Smooth muscle cell (in vitro differentiated cells): ENCODE measurements around the gene DDX52. TPM values are rescaled to one million over a fixed set of nuclear protein-coding genes. Genes with fewer than 3 reads are reported as not detected.
A peak's percentile ranks its signal among the peaks of the same experiment; 100 is the strongest.

Experiments
- DNase-seq: peaks from one replicate; lab custom pipeline; 2025; ENCODE audit not compliant: unreplicated experiment; lab: John Stamatoyannopoulos, UW
- H2AFZ ChIP-seq: fragments of 200-600 bp; sonication (generic); 2 replicates; pipeline ENCODE4 v1.6.0; 2016; ENCODE audit warnings: antibody characterized with exemption, low read depth, mild to moderate bottlenecking
- H3F3A ChIP-seq: fragments of 200-600 bp; sonication (generic); 2 replicates; pipeline ENCODE4 v1.6.0; 2017; ENCODE audit warnings: antibody characterized with exemption, low read depth
- H3K27ac ChIP-seq: fragments of 200-600 bp; sonication (generic); 2 replicates; pipeline ENCODE4 v1.5.1; 2016; ENCODE audit warnings: low read depth, mild to moderate bottlenecking
- H3K27me3 ChIP-seq: fragments of 200-600 bp; sonication (generic); 2 replicates; pipeline ENCODE4 v1.6.1; 2016; ENCODE audit warnings: low read depth, mild to moderate bottlenecking
- H3K36me3 ChIP-seq: fragments of 200-600 bp; sonication (generic); 2 replicates; pipeline ENCODE4 v1.5.1; 2016; ENCODE audit warnings: low read depth
- H3K4me1 ChIP-seq: fragments of 200-600 bp; sonication (generic); 2 replicates; pipeline ENCODE4 v1.5.1; 2016; ENCODE audit warnings: low read depth
- H3K4me2 ChIP-seq: fragments of 200-600 bp; sonication (generic); 2 replicates; pipeline ENCODE4 v1.6.0; 2016; ENCODE audit warnings: mild to moderate bottlenecking
- H3K4me3 ChIP-seq: fragments of 200-600 bp; sonication (generic); 2 replicates; pipeline ENCODE4 v1.5.1; 2016; ENCODE audit warnings: mild to moderate bottlenecking
- H3K79me2 ChIP-seq: fragments of 200-600 bp; sonication (generic); 2 replicates; pipeline ENCODE4 v1.6.0; 2016; ENCODE audit warnings: low read depth, mild to moderate bottlenecking
- H3K9ac ChIP-seq: fragments of 200-600 bp; sonication (generic); 2 replicates; pipeline ENCODE4 v1.6.0; 2016; ENCODE audit warnings: low read depth
- H3K9me3 ChIP-seq: fragments of 200-600 bp; sonication (generic); replicated peaks from 2 replicates; pipeline ENCODE4 v1.5.1; 2016; ENCODE audit warnings: low read depth
- H4K20me1 ChIP-seq: fragments of 200-600 bp; sonication (generic); 2 replicates; pipeline ENCODE4 v1.6.0; 2016; ENCODE audit warnings: low read depth
- WGBS: methylation state at CpG from one replicate; pipeline ENCODE4 v1.1.7; 2016; ENCODE audit warnings: low lambda C conversion rate; 5-methylcytosine and 5-hydroxymethylcytosine counted together
- polyA plus RNA-seq: library from polyadenylated mRNA; unstranded; fragments of >200 nt; fragmentation: Nextera tagmentation; extraction: Ambion mirVana; gene quantifications from 2 replicates; pipeline ENCODE4 v1.2.1, GENCODE V29; 2016
- total RNA-seq: library from RNA; depleted of rRNA; stranded (reverse); fragments of >200 nt; gene quantifications from 2 replicates; pipeline ENCODE4 v1.2.3, GENCODE V29; 2014
- TF ChIP-seq, protein P1 (sequence below): fragments of 200-600 bp; sonication (generic); IDR thresholded peaks from 2 replicates; pipeline ENCODE4 v1.5.1; 2017; ENCODE audit warnings: borderline replicate concordance, mild to moderate bottlenecking, antibody characterized with exemption; ENCODE audit not compliant: insufficient read depth, poor library complexity, severe bottlenecking

The DDX52 gene, protein sequence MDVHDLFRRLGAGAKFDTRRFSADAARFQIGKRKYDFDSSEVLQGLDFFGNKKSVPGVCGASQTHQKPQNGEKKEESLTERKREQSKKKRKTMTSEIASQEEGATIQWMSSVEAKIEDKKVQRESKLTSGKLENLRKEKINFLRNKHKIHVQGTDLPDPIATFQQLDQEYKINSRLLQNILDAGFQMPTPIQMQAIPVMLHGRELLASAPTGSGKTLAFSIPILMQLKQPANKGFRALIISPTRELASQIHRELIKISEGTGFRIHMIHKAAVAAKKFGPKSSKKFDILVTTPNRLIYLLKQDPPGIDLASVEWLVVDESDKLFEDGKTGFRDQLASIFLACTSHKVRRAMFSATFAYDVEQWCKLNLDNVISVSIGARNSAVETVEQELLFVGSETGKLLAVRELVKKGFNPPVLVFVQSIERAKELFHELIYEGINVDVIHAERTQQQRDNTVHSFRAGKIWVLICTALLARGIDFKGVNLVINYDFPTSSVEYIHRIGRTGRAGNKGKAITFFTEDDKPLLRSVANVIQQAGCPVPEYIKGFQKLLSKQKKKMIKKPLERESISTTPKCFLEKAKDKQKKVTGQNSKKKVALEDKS
- total RNA-seq (26.0 and 28.2 TPM in 2 replicates), polyA plus RNA-seq (18.7 and 24.0 TPM in 2 replicates)

DNA sequence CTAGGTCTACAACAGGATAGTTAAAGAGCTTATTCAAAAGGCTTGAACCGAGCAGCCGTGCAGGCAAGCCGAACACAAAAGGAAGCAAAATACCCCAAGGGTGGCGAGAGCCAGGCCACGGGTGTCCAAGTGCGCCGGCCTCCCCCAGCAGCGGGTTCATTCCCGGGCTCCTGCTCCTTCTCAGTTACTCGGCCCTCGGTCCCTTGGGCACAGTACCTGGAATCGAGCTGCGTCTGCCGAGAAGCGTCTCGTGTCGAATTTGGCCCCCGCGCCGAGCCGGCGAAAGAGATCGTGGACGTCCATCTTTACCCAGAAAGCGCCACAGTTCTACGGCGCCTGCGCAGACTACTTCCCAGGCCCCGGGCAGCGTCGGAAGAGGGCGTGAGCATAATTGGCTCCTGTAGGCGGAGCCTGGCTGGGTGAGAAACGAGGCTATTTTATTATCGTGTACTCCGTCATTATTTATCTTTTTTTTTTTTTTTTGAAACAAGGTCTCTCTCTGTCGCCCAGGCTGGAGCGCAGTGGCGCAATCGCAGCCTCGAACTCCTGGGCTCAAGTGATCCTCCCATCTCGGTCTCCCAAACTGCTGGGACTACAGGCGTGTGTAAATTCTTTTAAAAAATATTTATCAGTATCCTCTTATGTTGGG is at the start of gene DDX52:
TSS of gene DDX52 (minus strand) at position 329 of the 649 bp plus-strand sequence. CDS start at position 303, 26 bp downstream.
- peaks cover 41% of the 10 kb centered on the region for H3K79me2 ChIP-seq
- peak; percentile 59 for DNase-seq
- TF ChIP-seq, protein P1, sequence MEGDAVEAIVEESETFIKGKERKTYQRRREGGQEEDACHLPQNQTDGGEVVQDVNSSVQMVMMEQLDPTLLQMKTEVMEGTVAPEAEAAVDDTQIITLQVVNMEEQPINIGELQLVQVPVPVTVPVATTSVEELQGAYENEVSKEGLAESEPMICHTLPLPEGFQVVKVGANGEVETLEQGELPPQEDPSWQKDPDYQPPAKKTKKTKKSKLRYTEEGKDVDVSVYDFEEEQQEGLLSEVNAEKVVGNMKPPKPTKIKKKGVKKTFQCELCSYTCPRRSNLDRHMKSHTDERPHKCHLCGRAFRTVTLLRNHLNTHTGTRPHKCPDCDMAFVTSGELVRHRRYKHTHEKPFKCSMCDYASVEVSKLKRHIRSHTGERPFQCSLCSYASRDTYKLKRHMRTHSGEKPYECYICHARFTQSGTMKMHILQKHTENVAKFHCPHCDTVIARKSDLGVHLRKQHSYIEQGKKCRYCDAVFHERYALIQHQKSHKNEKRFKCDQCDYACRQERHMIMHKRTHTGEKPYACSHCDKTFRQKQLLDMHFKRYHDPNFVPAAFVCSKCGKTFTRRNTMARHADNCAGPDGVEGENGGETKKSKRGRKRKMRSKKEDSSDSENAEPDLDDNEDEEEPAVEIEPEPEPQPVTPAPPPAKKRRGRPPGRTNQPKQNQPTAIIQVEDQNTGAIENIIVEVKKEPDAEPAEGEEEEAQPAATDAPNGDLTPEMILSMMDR = no peak
- peak within 1 kb of the TSS; percentile 80 for H3K4me3 ChIP-seq
- H3K9ac ChIP-seq = peak within 1 kb of the TSS; percentile 83
- H4K20me1 ChIP-seq = peaks cover 4% of the 10 kb centered on the region
- peak within 1 kb of the TSS; percentile 89 for H3K4me2 ChIP-seq
- no peaks in the 10 kb centered on the region for H3K9me3 ChIP-seq
- WGBS = 1% methylated on average over 43 of the region's 43 CpGs
- H3K27ac ChIP-seq = peak within 1 kb of the TSS; percentile 78
- peaks cover 7% of the 10 kb centered on the region for H3K36me3 ChIP-seq
- H3F3A ChIP-seq = no peaks in the 10 kb centered on the region
- peaks cover 40% of the 10 kb centered on the region for H3K27me3 ChIP-seq
- H2AFZ ChIP-seq = peak within 1 kb of the TSS; percentile 91
- peaks cover 9% of the 10 kb centered on the region for H3K4me1 ChIP-seq

DNA sequence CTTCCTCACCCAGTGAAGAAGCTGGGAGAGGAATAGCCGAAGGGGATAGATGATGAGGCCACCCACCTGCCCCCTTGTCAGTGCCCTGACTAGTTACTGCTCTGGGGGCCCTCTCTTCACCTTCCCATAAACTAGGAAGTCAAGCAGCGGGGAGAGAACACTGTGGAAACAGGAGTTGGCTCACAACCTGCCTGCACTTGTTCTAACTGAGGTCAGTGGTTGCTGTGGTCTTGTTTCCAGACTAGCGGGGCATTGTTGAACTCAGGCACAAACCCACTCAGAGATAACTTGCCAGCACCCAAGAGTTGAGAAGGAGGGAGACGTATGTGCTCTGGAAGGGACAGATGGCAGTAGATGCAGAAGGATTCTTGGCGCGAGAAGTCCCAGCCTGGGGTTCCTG is 48.6 kb upstream of the DDX52 start:
- H3K36me3 ChIP-seq = no peaks in the 10 kb centered on the region
- no peak overlapping the region for H2AFZ ChIP-seq
- TF ChIP-seq, protein P1 = no peak
- H3K4me1 ChIP-seq = no peaks in the 10 kb centered on the region
- H3K79me2 ChIP-seq = no peaks in the 10 kb centered on the region
- H3F3A ChIP-seq = no peaks in the 10 kb centered on the region
- no peaks in the 10 kb centered on the region for H3K9me3 ChIP-seq
- H3K4me2 ChIP-seq = no peak overlapping the region
- no peak overlapping the region for H3K27ac ChIP-seq
- DNase-seq = no peak
- WGBS = 68% methylated on average over 6 of the region's 6 CpGs
- H3K9ac ChIP-seq = no peak overlapping the region
- H3K27me3 ChIP-seq = no peaks in the 10 kb centered on the region
- H4K20me1 ChIP-seq = no peaks in the 10 kb centered on the region
- H3K4me3 ChIP-seq = no peak overlapping the region

DNA sequence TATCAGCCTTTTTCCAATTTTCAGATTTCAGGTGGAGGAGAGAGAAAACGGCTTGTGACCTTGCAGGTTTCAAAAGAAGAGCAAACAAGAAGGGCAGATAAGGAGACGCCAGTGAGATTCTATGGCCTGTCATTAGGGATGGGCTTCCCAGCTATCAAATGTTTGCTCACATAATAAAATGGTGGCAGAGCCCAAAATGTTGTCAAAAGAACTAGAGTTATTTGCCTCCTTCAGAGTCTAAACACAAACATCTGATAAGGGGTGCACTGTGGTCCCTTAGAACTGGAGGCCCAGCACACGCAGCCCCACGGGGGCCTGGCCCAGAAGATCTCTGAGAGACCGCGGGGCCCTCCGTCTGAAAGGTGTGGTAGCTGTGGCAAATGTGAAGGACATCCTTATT is 46.1 kb upstream of the DDX52 start:
- TF ChIP-seq, protein P1 = no peak
- Histone ChIP-seq H3K27ac (no peak overlapping the region), H3K9me3 (no peaks in the 10 kb centered on the region), H3K27me3 (no peaks in the 10 kb centered on the region), H3K36me3 (no peaks in the 10 kb centered on the region), H3K79me2 (no peaks in the 10 kb centered on the region), H3K9ac (no peak overlapping the region), H4K20me1 (no peaks in the 10 kb centered on the region), H2AFZ (no peak overlapping the region), H3K4me3 (no peak overlapping the region), H3K4me2 (no peak overlapping the region), H3K4me1 (no peaks in the 10 kb centered on the region), H3F3A (no peaks in the 10 kb centered on the region)
- DNase-seq = no peak
- WGBS = 89% methylated on average over 7 of the region's 7 CpGs
